Measurements from ENCODE around the gene ADH6.
"Not testable (repeated sequence)": the region's sequence is repeated elsewhere in the genome, so short reads cannot be mapped to it uniquely, and the experiment has no call there.

Gene ADH6

DNA sequence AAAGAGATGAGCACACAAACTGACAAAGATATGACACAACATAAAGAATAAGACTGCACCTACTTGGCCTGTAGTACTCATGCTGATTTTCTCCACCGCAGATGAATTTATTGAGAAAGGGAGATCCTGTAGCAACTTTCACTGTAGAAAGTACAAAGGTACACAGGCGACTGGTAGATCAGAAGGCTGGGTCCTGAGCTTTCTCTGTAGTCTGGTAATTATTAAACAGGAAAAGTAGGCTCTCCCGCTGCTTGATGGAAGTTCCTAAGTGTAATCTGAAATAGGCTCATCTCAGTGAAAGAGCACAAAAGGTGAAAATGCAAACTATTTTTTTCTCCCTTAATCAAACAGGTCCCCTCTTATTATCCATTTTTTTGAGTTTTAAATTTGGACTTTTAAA is at the start of gene ADH6:
ADH6 (minus strand) TSS at position 175 of the 400 bp plus-strand sequence; CDS start at position 81, 94 bp downstream.
- no peak for DNase-seq

DNA sequence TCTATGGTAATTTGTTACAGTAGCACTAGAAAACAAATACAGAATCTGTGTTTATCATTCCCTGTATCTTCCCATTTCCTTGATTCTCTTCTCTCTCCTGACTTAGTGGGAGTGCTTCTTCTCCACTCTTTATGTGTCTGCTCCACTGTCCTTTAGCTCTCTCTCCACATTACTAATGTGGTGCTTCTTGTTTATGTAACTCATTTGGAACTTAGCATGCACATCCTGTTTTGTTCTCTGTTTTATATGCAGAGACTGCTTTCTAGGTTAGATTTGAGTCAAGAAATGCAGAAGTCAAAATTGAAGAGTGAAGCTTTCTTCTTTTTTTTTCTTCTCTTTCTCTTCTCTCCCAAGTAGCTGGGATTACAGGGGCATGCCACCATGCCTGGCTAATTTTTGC is 45.9 kb upstream of the ADH6 start:
- DNase-seq: no peak

DNA sequence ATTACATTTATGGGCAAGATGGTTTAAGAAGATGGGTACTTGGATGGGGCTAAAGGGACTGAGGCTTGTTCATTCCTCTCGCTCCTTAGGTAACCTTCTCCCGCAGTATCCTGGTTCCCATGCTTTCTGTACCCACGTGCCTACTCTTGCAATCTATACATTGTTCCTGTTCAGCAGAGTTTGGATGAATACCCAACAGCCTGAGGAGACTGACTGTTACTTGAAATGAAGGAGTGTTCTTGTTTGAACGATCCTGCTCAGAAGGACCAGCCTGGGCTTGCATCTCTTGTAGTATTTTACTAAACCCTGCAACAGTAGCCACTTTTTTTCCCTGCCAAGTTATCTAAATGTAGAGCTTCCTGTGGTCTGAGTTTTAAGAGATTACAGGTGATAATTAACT is 33.7 kb upstream of the ADH6 start:
- no peak for DNase-seq

DNA sequence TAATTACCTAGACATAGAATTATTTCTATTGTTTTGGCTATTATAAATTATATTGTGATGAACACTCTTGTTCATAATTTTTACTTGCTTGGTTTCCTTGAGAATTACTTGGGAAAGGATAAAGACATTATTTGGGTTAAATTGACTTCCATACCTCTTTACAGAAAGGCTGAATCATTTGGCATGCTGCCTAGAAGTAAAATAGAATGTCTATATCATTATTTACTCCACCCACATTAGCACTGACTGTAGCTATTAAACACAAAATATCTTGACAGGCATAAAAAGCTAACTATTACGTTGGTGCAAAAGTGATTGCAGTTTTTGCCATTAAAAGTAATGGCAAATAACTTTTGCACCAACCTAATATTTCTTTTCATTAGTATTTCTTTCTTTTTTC is 29.7 kb upstream of the ADH6 start:
- DNase-seq: no peak

DNA sequence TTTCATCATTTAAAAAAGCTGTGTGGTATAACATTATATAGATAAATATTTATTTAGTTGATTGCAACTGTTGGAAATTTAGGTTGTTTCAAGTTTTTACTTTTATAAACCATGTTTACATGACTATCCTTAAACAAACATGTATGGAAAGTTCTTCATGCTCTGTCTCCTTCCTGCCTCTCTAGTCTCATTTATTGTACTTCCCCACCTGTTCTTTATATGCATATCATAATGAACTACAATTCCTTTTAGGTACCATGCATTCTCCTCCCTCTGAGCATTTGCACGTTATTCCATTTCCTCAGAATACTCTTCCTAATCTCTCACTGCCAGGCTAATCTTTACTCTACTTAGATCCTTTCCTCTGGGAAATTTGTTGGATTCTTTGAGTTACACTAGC is 16.9 kb upstream of the ADH6 start:
- DNase-seq: no peak

DNA sequence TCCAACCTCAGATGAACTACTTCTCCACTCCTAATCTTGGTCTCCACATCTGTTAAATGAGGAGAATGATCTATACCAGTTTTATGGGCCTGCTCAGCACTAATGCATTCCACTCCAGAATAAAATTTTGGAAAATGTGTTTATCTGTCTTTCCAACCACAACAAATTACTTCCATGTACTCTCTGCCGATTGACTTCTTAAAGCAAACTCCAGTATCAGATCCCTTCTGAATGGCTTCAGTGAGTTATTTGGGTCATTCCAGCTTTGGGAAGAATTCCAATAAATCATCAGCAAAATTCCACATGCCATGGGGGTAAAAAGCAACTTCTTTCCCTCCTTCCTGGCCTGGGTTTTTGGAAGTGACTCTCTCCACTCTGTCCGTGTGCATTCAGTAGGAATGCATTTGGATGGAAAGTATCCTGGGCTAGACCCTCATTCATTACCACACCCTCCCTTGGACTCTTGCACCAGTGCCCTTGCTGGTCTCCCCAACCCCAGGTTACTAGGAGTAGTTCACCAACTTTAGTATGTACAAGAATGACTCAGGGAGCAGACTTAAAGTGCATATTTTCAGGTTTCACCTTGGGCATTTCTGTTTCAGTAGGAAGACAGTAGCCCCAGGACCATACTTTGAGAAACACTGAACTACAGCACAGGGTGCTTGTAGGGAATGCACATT is 15.4 kb upstream of the ADH6 start:
- no peak for DNase-seq

DNA sequence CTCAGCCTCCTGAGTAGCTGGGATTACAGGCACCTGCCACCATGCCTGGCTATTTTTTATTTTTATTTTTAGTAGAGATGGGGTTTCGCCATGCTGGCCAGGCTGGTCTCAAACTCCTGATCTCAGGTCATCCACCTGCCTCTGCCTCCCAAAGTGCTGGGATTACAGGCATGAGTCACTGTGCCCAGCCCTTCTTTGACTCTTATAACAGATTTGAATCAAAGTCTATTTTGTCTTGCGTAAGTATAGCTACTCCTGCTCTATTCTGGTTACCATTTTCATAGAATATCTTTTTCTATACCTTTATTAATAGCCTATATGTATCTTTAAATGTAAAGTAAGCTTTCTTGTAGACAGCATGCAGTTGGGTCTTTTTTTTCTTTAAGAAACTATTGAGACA is 14.4 kb upstream of the ADH6 start:
- not testable (repeated sequence) for DNase-seq

DNA sequence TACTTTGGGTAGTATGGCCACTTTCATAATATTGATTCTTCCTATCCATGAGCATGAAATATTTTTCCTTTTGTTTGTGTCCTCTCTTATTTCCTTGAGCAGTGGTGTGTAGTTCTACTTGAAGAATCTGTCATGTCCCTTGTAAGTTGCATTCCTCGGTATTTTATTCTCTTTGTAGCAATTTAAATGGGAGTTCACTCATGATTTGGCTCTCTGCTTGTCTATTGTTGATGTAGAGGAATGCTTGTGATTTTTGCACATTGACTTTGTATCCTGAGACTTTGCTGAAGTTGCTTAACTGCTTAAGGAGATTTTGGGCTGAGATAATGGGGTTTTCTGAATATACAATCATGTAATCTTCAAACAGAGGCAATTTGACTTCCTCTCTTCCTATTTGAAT is 9.7 kb upstream of the ADH6 start:
- not testable (repeated sequence) for DNase-seq

DNA sequence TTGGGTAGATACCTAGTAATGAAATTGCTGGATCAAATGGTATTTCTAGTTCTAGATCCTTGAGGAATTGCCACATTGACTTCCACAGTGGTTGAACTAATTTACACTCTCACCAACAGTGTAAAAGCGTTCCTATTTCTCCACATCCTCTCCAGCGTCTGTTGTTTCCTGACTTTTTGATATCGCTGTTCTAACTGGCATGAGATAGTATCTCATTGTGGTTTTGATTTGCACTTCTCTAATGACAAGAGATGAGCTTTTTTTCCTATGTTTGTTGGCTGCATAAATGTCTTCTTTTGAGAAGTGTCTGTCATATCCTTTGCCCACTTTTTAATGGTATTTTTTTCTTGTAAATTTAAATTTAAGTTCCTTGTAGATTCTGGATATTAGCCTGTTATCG is 8.6 kb upstream of the ADH6 start:
- DNase-seq: peak; percentile 11

DNA sequence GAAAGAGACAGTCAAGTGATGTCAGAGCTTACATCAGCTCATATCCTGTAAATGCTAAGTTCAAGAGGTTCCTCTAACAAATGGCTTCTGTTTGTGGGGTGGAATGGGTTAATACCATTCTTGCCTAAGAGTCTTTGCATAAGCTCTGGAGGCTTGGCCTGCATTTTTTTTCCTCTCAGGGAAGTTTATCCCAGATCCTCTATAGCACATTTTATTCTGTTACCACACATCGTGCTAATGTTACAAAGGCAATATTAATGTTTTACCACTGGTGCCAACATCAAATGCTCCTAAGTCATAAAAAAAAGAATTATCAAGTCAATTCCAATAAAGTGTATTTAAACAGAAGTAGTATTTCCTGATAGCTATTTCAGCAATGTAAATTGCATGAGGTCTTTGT is 2.9 kb upstream of the ADH6 start:
- no peak for DNase-seq

DNA sequence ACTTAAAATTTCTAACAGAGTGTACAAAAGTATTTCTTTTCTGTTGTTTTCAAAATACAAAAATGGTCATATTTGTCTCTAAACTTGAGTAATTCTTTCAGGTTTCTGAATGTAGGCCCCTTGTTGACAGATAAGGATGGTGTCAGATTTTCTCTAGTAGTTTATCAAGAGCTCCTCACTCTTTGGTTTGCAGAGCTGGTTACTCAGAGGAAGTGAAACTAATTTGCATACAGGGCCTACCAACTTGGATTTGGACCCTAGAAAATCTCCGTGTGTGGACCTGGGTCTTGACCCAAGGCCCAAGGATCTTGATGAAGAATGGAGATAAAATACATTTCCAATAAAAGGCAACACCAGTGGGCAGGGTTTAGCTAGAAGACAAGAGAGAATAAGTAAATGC is 433 bp upstream of the ADH6 start:
- DNase-seq: no peak

DNA sequence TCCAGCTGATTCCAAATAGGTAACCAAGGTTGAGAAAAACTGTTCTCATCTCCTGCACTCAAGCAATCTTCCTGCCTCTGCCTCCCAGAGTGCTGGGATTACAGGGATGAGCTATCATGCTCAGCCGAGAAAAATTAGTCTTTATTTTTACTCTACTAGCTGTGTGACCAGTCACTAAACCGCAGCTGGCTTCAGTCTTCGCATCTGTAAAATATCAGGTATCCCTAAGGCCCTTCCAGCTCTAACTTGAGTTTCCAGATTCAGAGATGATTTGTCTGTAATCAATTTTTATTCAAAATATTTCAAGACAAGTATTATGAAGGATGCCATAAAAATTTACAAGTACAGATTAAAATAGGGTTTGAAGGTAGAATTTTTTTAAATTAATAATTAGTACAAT is 3.5 kb downstream of the ADH6 start:
- no peak for DNase-seq

DNA sequence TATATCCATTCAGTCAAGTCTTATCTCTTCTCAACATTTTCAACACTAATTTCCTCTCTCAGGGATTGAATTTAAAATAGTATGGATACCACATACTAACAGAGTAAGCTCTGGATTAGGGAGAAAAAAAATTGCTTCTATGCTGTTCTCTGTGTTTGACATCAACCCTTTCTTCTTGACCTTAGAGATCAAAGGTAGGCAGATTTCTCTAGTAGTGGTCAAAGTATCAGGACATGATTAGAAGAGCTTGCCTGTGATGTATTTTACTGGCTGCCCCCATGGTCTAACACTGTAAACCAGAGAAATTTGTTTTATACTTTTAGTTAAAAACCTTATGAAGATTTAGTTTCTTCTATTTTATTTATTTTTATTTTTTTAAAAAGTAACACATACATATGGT is 8.3 kb downstream of the ADH6 start:
- no peak for DNase-seq

DNA sequence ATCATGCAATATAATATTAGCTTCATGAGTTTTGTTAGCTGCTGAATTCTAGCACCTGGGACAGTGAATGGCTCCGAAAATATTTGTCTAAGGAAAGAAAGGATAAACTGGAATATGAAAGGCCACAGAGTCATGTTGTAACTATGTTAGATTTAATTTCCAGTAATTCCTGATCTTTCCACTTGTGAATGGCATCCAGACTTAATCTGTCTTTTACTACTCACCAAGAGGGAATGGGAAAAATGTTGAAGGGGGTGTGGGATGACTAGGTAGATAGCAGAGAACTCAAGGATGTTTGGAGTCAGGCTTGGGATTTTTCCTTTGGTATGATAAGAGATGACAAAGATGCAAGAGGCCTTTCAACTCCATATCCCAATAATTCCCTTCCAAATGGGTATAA is 9.4 kb downstream of the ADH6 start:
- DNase-seq: no peak

DNA sequence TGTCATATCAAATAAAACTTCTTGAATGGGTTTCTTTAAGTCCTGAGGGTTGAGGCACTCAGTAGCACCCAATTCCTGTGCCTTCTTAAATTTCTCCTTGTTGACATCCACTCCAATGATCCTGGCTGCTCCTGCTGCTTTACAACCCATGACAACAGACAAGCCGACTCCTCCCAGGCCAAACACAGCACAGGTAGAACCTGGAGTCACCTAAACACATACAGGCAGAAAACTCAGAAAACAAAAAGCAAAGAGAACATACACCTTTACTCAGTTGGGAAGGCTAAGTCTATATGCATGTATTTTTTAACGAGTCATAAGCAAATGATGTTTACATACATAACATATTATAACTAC is 10.3 kb downstream of the ADH6 start:
- DNase-seq: no peak

DNA sequence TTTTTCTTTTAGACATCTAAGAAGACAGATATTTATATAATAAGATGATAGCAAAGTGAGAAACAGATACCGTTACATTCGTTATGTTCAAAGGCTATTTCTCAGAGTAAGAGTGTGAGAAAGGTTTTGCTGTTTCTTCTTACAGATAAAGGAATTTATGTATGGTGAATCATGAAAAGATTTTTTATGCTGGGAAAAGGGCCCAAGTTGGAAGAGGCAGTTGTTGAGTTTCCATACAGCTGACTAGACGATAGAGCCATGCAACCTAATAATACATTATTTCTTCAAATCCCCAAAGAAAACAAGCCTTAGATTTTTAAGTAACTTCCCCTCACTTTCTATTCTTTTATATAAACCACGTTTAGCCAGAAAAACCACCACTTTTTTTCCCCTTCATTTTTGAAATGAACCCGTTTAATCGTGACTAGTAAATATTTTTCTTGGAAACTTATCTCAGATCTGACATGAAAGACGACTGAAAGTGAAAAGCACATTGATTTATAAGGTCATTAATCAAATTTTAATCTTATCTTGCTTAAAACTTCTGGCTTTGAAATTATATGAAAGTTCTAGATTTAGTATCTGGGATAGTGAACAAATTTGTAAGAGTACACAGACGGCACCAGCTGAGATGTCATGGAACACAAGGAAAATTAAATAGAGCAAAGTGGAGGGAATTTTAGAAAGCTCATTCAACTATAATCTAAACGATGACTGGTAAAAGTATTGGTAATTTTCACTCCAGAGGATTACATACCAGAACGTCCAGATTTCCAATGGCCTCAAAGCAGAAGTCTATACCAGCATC is 10.9 kb downstream of the ADH6 start:
- DNase-seq: no peak

DNA sequence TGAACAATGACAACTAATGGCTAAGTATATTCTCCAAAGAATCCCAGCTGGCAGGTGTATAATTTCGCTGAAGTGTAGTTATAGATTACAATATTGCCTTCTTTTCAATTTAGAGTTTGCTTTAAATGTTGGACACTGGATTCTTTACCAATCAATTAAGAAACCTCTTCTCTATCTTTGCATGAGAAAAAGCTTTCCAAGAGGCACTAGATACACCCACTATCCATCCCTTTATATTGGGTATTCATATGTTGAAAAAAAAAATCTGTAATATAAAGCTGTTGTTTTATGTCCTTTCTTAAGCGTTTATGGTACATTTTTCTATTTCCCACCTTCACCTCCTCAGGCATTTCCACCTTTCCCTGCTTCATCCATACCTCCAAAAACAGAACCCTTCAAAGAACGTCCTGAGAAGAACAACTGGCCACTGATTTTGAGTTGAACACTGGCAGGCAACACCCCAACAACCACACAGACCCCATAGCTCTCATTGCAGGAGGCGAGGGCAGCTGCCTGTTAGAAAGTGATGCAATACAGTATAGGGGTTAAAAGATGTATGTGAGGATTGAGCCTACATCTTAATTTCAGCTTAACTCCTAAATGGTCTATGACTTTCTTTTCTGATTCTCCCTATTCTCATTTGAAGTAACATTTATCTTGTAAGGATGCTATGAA is 11.8 kb downstream of the ADH6 start:
- DNase-seq: no peak

DNA sequence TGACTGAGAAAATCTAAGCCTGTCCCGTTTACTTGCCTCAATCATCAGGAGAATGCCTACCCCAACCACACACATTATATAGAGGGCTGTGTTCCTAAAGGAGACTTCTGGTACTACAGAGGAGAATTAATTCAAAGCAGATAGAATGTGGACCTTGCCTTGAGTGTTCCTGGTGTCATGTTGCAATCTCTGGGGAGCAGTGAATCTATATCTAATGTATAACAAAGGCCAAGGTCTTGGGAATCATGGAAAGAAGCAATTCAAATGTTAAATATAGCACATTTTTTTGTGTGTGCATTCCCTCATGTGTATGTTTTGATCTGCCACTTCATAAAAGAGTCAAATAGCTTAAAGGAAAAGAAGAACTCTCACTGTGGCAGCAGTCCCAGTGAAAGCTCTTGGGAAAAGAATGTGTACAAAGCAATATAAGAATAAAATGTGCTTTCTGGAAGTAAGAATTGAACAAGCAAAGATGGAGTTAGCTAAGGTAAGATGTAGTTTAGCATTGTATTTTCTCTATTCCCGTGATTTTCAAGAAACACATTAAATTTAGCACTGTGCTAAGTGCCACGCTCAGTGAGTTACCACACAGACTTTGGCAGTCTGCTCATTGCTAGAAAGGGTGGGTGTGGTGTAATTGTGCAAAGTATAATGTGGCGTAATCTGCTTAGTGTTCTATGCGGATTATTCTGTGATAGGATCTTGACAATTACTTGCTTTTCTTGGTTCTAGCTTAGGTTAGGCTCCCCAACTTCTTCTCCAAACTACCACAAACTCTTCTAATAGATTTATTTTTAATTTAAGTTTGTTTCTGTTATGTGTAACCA is 13.7 kb downstream of the ADH6 start:
- DNase-seq: peak; percentile 60

DNA sequence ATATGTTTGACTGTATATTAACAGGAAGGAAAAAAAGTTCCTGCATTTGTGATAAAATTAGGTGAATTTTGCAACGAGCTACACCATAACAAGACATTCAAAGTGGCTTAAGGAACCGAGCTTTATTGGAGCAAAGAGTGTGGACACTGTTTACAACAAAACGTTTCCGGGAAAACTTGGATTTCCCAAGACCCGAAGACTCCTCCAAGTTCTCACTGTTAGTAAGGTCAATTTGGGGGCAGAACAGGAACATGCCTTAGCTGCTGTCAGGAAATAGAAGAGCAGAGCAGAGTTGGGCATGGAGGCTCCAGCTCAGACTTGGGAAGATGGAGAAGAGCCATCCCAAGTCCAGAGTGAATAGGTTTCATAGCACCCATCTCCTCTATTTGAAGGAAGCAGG is 16.5 kb downstream of the ADH6 start:
- no peak for DNase-seq

DNA sequence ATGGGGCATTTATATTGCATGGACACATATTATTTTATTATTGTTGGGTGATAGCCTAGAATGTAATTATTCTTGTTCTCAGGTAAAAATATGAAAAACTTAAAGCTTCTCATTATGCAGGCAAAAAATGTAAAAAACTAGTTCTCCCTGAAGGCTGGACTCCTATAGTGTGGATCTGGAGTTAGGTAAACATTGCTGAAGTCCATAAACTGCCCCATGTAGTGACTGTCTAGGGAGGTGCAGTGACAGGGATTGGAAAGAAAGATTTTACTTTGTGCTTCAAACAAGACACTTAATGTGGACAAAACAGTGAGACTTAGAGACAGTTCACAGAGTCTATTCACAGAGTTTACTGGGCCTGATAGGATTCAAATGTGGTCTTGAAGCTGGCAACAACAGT is 17.0 kb downstream of the ADH6 start:
- DNase-seq: no peak

DNA sequence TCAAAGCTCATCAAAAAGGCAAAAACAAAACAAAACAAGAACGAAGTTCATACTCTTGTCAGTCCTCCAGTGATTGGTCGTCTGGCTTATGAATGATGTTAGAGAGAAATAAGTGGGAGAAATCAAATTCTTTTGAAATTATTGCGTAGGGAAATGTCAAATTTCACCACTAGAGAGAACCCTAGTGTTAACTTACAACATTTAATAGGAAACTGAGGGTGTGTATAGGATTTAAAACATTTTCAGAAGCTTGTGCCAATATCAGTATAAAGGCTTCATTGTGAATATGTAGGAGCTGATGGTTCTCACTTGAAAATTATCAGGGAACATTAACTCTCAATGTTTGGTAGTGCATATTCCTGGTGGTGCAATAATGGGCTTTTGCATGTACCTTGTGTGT is 17.4 kb downstream of the ADH6 start:
- DNase-seq: no peak

DNA sequence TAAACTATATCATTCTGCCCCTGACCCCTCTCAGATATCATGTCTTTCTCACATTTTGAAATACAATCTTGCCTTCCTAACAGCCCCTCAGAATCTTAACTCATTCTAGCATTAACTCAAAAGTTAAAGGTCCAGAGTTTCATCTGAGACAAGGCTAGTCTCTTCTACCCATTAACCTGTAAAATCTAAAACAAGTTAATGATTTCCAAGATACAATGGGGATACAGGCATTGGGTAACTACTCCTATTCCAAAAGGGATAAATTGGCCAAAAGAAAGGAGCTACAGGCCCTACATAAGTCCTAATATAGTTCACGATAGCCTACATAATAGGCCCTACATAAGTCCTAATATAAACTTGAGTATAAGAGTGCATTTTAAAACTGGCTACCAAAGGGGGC is 18.9 kb downstream of the ADH6 start:
- no peak for DNase-seq

DNA sequence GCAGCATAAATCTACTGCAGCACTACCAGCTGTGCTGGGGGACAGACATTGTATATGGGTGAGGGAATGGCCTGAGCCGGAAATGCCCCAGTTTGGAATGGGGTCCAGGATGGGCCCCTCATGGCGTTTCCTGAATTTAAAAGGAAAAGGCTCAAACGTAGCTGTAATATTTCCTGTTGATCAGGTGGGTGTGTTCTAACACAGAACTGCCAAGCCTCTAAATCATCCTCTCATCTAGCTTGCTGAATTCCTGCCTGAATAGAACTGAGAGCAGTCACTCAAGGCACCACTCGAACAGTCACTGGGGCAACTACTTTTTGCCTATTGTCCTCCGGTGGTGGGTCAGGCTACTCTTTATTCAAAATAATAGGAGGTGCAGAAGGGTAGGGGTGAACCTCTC is 28.7 kb downstream of the ADH6 start:
- no peak for DNase-seq
